ENCODE data around the gene SMPD3.

The SMPD3 gene

DNA sequence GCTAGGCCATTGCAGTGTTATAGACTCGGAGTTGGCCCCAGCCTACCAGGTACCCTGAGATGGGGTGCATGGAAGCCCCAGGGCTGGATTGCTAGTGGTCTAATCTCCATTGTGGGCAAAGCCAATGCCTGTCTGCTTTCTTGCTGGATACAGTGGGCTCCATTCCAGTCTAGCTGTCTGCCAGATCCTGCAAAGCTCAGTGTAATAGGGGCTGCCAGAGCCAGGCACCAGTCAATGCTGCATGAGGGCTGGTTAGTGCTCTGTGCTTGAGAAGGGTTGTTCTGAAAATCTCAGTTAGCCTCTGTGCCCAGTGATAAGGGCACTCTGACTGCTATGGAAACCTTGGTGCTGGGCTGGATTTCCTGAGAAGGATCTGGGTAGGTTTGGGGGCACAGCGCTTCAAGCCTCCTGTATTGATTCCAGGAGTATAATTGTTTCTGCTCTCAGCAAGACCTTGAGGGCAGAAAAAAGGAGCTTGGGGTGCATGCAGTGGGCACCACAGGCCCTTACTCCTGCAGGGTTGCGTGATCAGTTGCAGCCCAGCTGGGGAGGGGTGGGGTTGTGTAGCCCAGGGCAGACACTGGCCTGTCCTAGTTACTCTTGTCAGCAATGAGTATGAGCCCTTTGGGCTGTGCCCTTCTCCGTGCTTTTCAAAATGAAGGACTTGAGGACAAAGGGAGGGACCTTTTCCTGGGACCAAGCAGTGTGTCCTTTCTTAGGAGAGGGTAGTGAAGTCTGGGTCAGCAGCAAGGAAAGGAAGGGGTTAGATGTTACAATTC is 19.0 kb downstream of the SMPD3 start:
- no peak for DNase-seq (ENCODE audit: low spot score)
- TF ChIP-seq, protein P1, sequence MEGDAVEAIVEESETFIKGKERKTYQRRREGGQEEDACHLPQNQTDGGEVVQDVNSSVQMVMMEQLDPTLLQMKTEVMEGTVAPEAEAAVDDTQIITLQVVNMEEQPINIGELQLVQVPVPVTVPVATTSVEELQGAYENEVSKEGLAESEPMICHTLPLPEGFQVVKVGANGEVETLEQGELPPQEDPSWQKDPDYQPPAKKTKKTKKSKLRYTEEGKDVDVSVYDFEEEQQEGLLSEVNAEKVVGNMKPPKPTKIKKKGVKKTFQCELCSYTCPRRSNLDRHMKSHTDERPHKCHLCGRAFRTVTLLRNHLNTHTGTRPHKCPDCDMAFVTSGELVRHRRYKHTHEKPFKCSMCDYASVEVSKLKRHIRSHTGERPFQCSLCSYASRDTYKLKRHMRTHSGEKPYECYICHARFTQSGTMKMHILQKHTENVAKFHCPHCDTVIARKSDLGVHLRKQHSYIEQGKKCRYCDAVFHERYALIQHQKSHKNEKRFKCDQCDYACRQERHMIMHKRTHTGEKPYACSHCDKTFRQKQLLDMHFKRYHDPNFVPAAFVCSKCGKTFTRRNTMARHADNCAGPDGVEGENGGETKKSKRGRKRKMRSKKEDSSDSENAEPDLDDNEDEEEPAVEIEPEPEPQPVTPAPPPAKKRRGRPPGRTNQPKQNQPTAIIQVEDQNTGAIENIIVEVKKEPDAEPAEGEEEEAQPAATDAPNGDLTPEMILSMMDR (IDR thresholded peaks at IDR 0.05; ENCODE audit: extremely low read depth, insufficient read depth, missing control alignments) = no peak
- in situ Hi-C loops (cut with MboI; ENCODE audit: low pct_unique_long_range_greater_than_20kb, low sequenced_read_pairs, unreplicated experiment) = no loop called here

DNA sequence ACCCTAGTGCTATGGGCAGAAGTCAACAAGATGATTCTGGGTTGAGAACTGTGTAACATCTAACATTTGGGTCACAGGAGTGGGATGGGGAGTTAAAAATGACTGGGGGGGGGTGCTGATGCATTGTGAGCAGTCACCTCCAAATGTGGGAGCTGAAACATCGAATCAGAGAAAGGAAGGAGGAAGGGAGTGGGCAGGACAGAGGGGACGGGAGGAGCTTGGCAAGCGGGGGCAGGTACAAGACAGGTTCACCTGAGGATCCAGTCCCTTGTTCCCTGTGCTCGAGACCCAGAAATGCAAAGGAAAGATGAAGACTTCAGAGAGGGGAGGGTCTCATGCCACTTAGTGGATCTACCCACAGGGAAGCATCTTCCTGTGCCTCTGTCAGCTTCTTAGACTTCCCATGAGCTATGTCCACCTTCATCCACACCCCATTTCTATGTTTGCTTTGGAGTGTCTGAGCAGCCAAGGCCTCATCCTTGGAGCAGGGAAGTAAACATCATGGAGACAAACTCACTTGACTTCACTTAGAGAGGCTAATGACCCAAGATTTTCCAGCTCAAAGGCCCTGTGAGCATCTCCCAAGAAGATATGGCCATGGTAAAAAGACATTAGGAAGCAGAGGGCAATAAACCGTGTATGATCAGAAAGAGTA is 20.5 kb downstream of the SMPD3 start:
- TF ChIP-seq, protein P1 (IDR thresholded peaks at IDR 0.05; ENCODE audit: extremely low read depth, insufficient read depth, missing control alignments) = no peak

DNA sequence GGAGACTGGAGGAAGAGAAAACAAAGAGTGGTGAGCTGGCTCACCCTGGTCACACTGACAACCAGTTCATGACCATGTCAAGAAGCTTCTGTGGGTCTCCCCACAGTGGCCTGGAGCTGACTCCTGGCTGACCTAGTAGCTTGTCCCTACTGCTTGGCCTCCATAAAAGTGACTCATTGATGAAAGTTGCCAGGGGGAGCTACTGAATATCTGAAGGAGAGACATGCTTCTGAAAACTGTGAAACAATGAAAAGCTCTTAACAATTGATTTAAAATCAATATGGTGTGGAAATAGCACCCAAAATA is 22.0 kb downstream of the SMPD3 start:
- DNase-seq (ENCODE audit: low spot score) = no peak
- TF ChIP-seq, protein P1 (IDR thresholded peaks at IDR 0.05; ENCODE audit: extremely low read depth, insufficient read depth, missing control alignments) = no peak
- in situ Hi-C loops (cut with MboI; ENCODE audit: low pct_unique_long_range_greater_than_20kb, low sequenced_read_pairs, unreplicated experiment) = no loop called here

More for the DNA sequence above, 20.5 kb downstream of the SMPD3 start:
- DNase-seq (ENCODE audit: low spot score) = no peak
- in situ Hi-C loops (cut with MboI; ENCODE audit: low pct_unique_long_range_greater_than_20kb, low sequenced_read_pairs, unreplicated experiment) = no loop called here

DNA sequence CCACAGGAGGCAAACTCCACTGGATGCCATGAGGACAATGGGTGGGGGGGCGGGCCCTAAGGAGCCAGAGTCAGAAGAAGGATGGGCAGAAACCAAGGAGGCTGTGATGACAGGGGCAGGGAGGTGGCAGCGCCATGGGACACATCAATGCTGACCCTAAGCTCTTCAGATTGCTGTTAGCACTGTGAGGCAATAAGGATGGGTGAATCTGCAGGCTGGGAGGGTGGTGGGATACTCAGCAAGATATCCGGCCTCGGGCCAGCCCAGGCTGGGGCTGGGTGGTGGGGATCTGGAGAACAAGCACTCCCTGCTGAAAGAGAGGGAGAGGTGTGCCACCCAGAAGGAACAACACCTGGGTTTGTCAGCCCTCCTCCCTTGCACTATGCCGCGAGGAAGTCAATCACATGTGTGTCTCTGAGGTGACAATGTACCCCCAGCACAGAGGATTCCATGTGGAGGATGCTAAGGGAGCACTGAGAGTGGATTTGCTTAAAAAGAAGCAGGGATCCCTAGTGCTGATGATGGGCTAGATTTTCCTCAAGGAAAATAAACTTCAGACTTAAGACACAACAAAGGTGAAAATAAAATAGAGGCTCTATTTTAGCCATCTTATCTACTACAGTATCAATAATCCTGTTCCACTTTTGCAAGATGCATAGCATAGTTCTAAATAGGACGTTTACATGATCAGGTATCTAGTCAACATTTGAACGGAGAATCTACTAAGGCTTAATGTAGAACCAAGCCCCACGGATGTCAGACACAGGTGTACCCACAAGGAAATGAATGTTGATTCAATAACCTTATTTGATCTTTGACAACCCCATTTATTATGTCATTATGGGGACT is 22.6 kb downstream of the SMPD3 start:
- DNase-seq (ENCODE audit: low spot score) = no peak
- in situ Hi-C loops (cut with MboI; ENCODE audit: low pct_unique_long_range_greater_than_20kb, low sequenced_read_pairs, unreplicated experiment) = no loop called here
- TF ChIP-seq, protein P1 (IDR thresholded peaks at IDR 0.05; ENCODE audit: extremely low read depth, insufficient read depth, missing control alignments) = no peak

DNA sequence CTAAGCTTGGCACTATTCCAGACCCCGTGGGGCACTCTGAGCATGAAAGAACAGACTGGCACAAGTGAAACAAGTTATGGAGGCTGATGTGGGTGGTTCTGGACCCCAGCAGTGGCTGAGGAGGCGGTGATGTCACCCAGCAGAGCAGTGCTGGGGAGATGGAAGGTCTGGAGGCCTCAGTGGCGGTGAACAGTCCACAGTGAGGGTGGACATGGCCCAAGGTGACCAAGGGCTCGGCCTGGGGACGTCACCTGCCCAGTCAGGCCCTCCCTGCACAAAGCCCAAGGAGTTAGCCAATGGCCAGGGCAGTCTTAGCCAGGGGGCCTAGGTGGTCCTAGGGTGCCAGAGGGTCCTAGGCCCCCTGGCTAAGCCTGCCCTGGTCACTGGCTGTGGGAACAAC is 24.5 kb downstream of the SMPD3 start:
- DNase-seq (ENCODE audit: low spot score) = no peak
- TF ChIP-seq, protein P1 (IDR thresholded peaks at IDR 0.05; ENCODE audit: extremely low read depth, insufficient read depth, missing control alignments) = no peak
- in situ Hi-C loops (cut with MboI; ENCODE audit: low pct_unique_long_range_greater_than_20kb, low sequenced_read_pairs, unreplicated experiment) = no loop called here

DNA sequence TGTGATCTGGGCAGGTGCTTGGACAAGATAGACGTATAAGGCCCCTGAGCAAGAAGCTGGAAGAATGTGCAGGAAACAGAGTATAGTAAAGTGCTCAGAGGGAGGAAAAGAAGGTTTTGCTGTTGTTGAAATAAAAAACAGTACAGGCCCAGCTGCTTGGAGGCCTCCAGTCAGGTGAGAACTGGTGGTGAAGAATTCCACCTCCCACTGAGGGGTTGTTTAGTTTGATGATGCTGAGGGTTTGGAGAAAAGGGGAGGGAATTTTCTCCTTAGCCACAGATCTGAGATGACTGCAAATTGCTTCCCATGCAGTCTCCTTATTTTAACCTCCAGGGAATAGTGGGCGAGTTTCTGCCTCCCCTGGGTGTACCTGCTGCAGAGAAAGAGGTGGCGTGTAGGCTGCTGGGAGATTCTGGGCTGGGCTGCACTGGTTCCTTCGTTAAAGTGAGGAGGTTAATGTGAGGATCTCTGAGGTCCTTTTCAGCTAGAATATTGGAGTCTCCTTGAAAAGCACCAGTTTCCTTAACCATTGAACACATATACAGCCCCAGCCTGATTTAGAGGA is 25.8 kb downstream of the SMPD3 start:
- in situ Hi-C loops (cut with MboI; ENCODE audit: low pct_unique_long_range_greater_than_20kb, low sequenced_read_pairs, unreplicated experiment) = no loop called here
- TF ChIP-seq, protein P1 (IDR thresholded peaks at IDR 0.05; ENCODE audit: extremely low read depth, insufficient read depth, missing control alignments) = no peak
- DNase-seq (ENCODE audit: low spot score) = no peak

All from GM13977 (cell line).